ENCODE measurements around the gene ZNF319.

Gene ZNF319

DNA sequence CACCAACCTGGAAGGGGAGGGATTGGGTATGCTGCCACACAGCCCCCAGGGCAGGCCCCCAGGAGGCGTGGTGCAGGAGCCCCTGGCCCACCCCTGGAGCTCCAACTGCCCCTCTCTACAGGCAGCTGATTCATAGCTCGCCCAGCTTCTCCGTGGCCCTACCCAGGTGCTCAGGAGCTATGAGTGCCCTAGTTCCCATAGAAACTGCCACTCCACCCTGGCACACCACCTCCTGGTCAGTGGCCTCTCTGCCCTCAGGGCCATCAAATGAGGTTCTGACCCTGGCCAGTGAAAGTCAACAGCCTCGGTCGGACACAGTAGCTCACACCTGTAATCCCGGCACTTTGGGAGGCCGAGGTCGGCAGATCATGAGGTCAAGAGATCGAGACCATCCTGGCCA, 47.6 kb downstream of the ZNF319 start:
- no peak for TF ChIP-seq CTCF (IDR thresholded peaks at IDR 0.05; ENCODE audit: unreplicated experiment in 3 of 3)
- no peaks in the 10 kb centered on the region for H3K36me3 Mint-ChIP-seq (ENCODE audit: low read depth)
- no peak overlapping the region for H3K4me3 Mint-ChIP-seq
- H3K9me3 Mint-ChIP-seq, result no peaks in the 10 kb centered on the region
- H3K27ac Mint-ChIP-seq, result no peak overlapping the region
- H3K4me1 Mint-ChIP-seq, result no peaks in the 10 kb centered on the region
- peaks cover 4% of the 10 kb centered on the region for H3K27me3 Mint-ChIP-seq (ENCODE audit: low read depth)

GRCh38 chr16:57951204-57951960, 49.1 kb downstream of the ZNF319 start:
- Mint-ChIP-seq H3K36me3 (ENCODE audit: low read depth) (no peaks in the 10 kb centered on the region), H3K4me3 (no peak overlapping the region), H3K9me3 (no peaks in the 10 kb centered on the region), H3K27me3 (ENCODE audit: low read depth) (peaks cover 4% of the 10 kb centered on the region), H3K27ac (no peak overlapping the region), H3K4me1 (no peaks in the 10 kb centered on the region)
- TF ChIP-seq CTCF (IDR thresholded peaks at IDR 0.05; ENCODE audit: unreplicated experiment in 3 of 3), result no peak

DNA sequence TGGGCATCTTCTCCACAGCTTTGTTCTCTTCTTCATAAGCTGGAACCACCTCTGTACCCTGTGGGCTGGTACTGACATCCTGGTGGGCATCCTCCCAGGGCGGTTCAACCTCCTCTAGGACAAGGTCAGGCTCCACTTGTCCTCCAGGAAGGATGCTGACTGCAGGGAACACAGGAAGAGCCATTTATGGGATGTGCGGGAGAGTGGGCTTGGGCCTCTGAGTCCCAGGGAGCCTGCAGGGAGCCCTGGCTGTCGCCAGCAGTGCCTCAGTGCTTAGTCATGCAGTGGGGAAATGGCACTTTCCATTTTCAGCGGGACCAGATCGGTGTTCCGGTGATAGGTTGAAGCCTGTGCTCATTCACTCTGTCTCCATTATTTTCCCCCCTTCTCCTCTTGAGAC, 50.1 kb downstream of the ZNF319 start:
- no peak overlapping the region for H3K4me3 Mint-ChIP-seq

DNA sequence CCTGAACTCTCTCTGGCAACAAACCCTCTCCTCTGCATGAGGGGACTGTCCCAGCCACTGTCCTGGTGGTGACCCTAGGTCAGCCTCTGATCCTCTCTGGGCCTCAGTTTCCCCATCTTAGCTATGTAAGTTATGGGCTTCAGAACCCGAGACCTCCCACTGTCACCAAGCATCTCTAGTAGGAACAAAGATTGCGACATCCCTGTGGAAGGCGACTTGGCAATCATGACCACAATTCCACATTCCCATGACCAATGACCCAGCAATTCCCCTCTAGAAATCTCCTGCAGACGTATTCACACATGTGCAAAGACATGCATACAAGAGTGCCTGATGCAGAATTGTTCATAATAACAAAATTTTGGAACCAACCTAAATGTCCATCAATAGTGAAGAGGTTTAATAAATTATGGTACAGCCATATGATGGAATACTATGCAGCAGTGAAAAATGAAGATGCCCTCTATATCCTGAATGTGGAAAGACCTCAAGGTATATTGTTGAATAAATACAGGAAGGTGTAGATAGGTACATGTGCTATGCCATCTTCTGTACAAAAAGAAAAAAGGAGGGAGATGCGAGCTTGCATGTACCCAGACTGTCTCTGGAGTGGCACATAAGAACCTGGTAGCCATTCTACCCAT, 50.8 kb downstream of the ZNF319 start:
- H3K4me1 Mint-ChIP-seq, result no peaks in the 10 kb centered on the region
- no peak for TF ChIP-seq CTCF (IDR thresholded peaks at IDR 0.05; ENCODE audit: unreplicated experiment in 3 of 3)
- no peaks in the 10 kb centered on the region for H3K9me3 Mint-ChIP-seq
- H3K27ac Mint-ChIP-seq, result no peak overlapping the region
- H3K4me3 Mint-ChIP-seq, result no peak overlapping the region
- peaks cover 4% of the 10 kb centered on the region for H3K27me3 Mint-ChIP-seq (ENCODE audit: low read depth)
- no peaks in the 10 kb centered on the region for H3K36me3 Mint-ChIP-seq (ENCODE audit: low read depth)

More for the DNA sequence above, 50.1 kb downstream of the ZNF319 start:
- peaks cover 4% of the 10 kb centered on the region for H3K27me3 Mint-ChIP-seq (ENCODE audit: low read depth)
- H3K4me1 Mint-ChIP-seq, result no peaks in the 10 kb centered on the region
- H3K9me3 Mint-ChIP-seq, result no peaks in the 10 kb centered on the region
- H3K27ac Mint-ChIP-seq, result no peak overlapping the region
- no peaks in the 10 kb centered on the region for H3K36me3 Mint-ChIP-seq (ENCODE audit: low read depth)
- TF ChIP-seq CTCF (IDR thresholded peaks at IDR 0.05; ENCODE audit: unreplicated experiment in 3 of 3), result no peak

DNA sequence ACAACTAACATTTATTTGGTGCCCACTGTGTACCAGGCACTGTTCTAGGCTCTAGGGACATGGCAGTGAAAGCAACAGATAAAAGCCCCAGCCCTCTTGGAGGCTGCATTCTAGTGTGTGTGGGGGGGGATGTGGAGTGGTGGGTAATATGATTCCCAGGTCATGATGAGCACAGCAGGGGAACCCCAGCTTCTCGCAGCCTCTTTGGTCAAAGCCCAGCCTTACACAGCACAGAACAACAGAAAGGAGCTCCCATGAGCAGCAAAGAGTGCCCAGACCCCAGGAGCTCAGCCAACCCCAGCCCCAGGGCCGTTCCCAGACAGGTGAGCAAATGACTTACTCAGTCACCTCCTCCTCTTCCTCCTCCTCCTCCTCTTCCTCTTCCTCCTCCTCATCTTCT, 51.5 kb downstream of the ZNF319 start:
- Mint-ChIP-seq H3K36me3 (ENCODE audit: low read depth) (no peaks in the 10 kb centered on the region), H3K4me1 (no peaks in the 10 kb centered on the region), H3K9me3 (no peaks in the 10 kb centered on the region), H3K27me3 (ENCODE audit: low read depth) (peaks cover 4% of the 10 kb centered on the region), H3K27ac (no peak overlapping the region), H3K4me3 (no peak overlapping the region)
- no peak for TF ChIP-seq CTCF (IDR thresholded peaks at IDR 0.05; ENCODE audit: unreplicated experiment in 3 of 3)

GRCh38 chr16:57948027-57948426, 52.4 kb downstream of the ZNF319 start:
- H3K4me3 Mint-ChIP-seq, result no peak overlapping the region
- H3K36me3 Mint-ChIP-seq (ENCODE audit: low read depth), result no peaks in the 10 kb centered on the region
- no peaks in the 10 kb centered on the region for H3K9me3 Mint-ChIP-seq
- TF ChIP-seq CTCF (IDR thresholded peaks at IDR 0.05; ENCODE audit: unreplicated experiment in 3 of 3), result no peak
- H3K27me3 Mint-ChIP-seq (ENCODE audit: low read depth), result peaks cover 8% of the 10 kb centered on the region
- H3K27ac Mint-ChIP-seq, result no peak overlapping the region
- no peaks in the 10 kb centered on the region for H3K4me1 Mint-ChIP-seq

Measured in nephron (organoid).